ENCODE data around the gene PSMC3IP.

The PSMC3IP gene

GRCh38 chr17:42531455-42532354 lies 45.8 kb downstream of the PSMC3IP start:
- Histone ChIP-seq H3K9me3 (ENCODE audit: control insufficient read depth, low read length) (no peaks in the 10 kb centered on the region), H3K9ac (no peak overlapping the region), H3K4me1 (peaks cover 8% of the 10 kb centered on the region), H3K27ac (peak overlapping the region; percentile 30), H2AFZ (peak overlapping the region; percentile 84), H3K27me3 (ENCODE audit: control insufficient read depth, insufficient read depth, low read length) (no peaks in the 10 kb centered on the region), H3K36me3 (ENCODE audit: control insufficient read depth, insufficient read depth, low read length) (no peaks in the 10 kb centered on the region), H3K4me3 (ENCODE audit: low read depth, low read length) (peak overlapping the region; percentile 59), H3K79me2 (no peaks in the 10 kb centered on the region), H3K4me2 (ENCODE audit: low read length) (peak overlapping the region; percentile 74)
- peak; percentile 54 for TF ChIP-seq CTCF (IDR thresholded peaks at IDR 0.05)

GRCh38 chr17:42530952-42531454 lies 46.5 kb downstream of the PSMC3IP start:
- Histone ChIP-seq H3K36me3 (ENCODE audit: control insufficient read depth, insufficient read depth, low read length) (no peaks in the 10 kb centered on the region), H3K9me3 (ENCODE audit: control insufficient read depth, low read length) (no peaks in the 10 kb centered on the region), H3K27ac (peak overlapping the region; percentile 30), H3K4me3 (ENCODE audit: low read depth, low read length) (no peak overlapping the region), H3K4me1 (peaks cover 8% of the 10 kb centered on the region), H2AFZ (no peak overlapping the region), H3K27me3 (ENCODE audit: control insufficient read depth, insufficient read depth, low read length) (no peaks in the 10 kb centered on the region), H3K79me2 (no peaks in the 10 kb centered on the region), H3K4me2 (ENCODE audit: low read length) (no peak overlapping the region), H3K9ac (no peak overlapping the region)
- TF ChIP-seq CTCF (IDR thresholded peaks at IDR 0.05) = no peak

- no peak overlapping the region for H3K27ac ChIP-seq
- no peak for TF ChIP-seq CTCF (IDR thresholded peaks at IDR 0.05)
- H3K9ac ChIP-seq = no peak overlapping the region
Measured at GRCh38 chr17:42529061-42529460, 48.5 kb downstream of the PSMC3IP start.

DNA sequence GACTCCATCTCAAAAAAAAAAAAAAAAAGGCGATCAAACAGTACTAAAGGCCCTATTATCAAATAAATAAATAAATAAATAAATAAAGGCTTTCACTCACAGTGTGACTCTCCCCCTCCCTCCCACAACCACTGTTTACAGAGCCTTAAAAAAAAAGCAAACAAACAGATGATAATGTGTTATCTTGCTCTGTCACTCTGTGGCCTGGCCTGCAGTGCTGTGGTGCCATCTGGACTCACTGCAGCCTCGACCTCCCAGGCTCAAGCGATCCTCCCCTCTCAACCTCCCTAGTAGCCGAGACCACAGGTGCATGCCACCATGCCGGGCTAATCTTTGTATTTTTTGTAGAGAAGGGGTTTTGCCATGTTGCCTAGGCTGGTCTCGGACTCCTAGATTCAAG lies 49.6 kb downstream of the PSMC3IP start:
- H3K27me3 ChIP-seq (ENCODE audit: control insufficient read depth, insufficient read depth, low read length) = no peaks in the 10 kb centered on the region
- H3K4me3 ChIP-seq (ENCODE audit: low read depth, low read length) = no peak overlapping the region
- TF ChIP-seq CTCF (IDR thresholded peaks at IDR 0.05) = no peak
- no peaks in the 10 kb centered on the region for H3K9me3 ChIP-seq (ENCODE audit: control insufficient read depth, low read length)
- no peak overlapping the region for H3K27ac ChIP-seq
- no peak overlapping the region for H3K4me2 ChIP-seq (ENCODE audit: low read length)
- H3K36me3 ChIP-seq (ENCODE audit: control insufficient read depth, insufficient read depth, low read length) = no peaks in the 10 kb centered on the region
- H3K79me2 ChIP-seq = no peaks in the 10 kb centered on the region
- no peak overlapping the region for H2AFZ ChIP-seq
- peaks cover 7% of the 10 kb centered on the region for H3K4me1 ChIP-seq
- no peak overlapping the region for H3K9ac ChIP-seq

More at GRCh38 chr17:42529061-42529460, 48.5 kb downstream of the PSMC3IP start:
- Histone ChIP-seq H3K4me3 (ENCODE audit: low read depth, low read length) (no peak overlapping the region), H2AFZ (no peak overlapping the region), H3K9me3 (ENCODE audit: control insufficient read depth, low read length) (no peaks in the 10 kb centered on the region), H3K27me3 (ENCODE audit: control insufficient read depth, insufficient read depth, low read length) (no peaks in the 10 kb centered on the region), H3K4me1 (peaks cover 6% of the 10 kb centered on the region), H3K4me2 (ENCODE audit: low read length) (no peak overlapping the region), H3K79me2 (no peaks in the 10 kb centered on the region), H3K36me3 (ENCODE audit: control insufficient read depth, insufficient read depth, low read length) (no peaks in the 10 kb centered on the region)

Measured in parathyroid adenoma (tissue), 2 donors.